SK-N-SH treated with all-trans-retinoic acid at 6 μM for 48 hours (cell line): ENCODE measurements around the gene ADK.

Experiments used
- ATAC-seq: fragments of 200-7000 bp; cut with Tn5 transposase; 3 replicates; pipeline ENCODE4 v1.9.1; 2020; ENCODE audit warnings: mild to moderate bottlenecking, moderate library complexity
- BACH2 ChIP-seq: fragments of 250-450 bp; sonication (Bioruptor Pico); IDR thresholded peaks from 2 replicates; pipeline ENCODE4 v1.9.0; 2021; ENCODE audit warnings: mild to moderate bottlenecking, borderline replicate concordance
- CSDC2 ChIP-seq: fragments of 250-450 bp; sonication (Bioruptor Pico); IDR thresholded peaks from 2 replicates; pipeline ENCODE4 v1.5.0; 2020; ENCODE audit warnings: mild to moderate bottlenecking, moderate library complexity
- ESRRG ChIP-seq: fragments of 250-450 bp; sonication (Bioruptor Pico); IDR thresholded peaks from 2 replicates; pipeline ENCODE4 v1.6.1; 2021; ENCODE audit warnings: mild to moderate bottlenecking
- GLIS3 ChIP-seq: fragments of 250-450 bp; sonication (Bioruptor Pico); IDR thresholded peaks from 2 replicates; pipeline ENCODE4 v1.5.0; 2020; ENCODE audit warnings: mild to moderate bottlenecking, moderate library complexity
- ISL1 ChIP-seq: fragments of 250-450 bp; sonication (Bioruptor Pico); IDR thresholded peaks from 2 replicates; pipeline ENCODE4 v2.1.2; 2022; ENCODE audit warnings: mild to moderate bottlenecking, moderate library complexity
- OSR1 ChIP-seq: fragments of 250-450 bp; sonication (Bioruptor Pico); IDR thresholded peaks from 2 replicates; pipeline ENCODE4 v1.8.0; 2022; ENCODE audit warnings: moderate library complexity, mild to moderate bottlenecking, inconsistent platforms
- PPARA ChIP-seq: fragments of 250-450 bp; sonication (Bioruptor Pico); IDR thresholded peaks from 2 replicates; pipeline ENCODE4 v1.5.0; 2020; ENCODE audit warnings: mild to moderate bottlenecking, borderline replicate concordance
- RARB ChIP-seq: fragments of 250-450 bp; sonication (Bioruptor Pico); IDR thresholded peaks from 2 replicates; pipeline ENCODE4 v1.8.0; 2021; ENCODE audit warnings: mild to moderate bottlenecking, moderate library complexity
- SNAI2 ChIP-seq: fragments of 250-450 bp; sonication (Bioruptor Pico); IDR thresholded peaks from 2 replicates; pipeline ENCODE4 v1.5.0; 2020; ENCODE audit warnings: mild to moderate bottlenecking, moderate library complexity
- TCF4 ChIP-seq: fragments of 250-450 bp; sonication (Bioruptor Pico); IDR thresholded peaks from 2 replicates; pipeline ENCODE4 v1.8.0; 2021; ENCODE audit warnings: mild to moderate bottlenecking, moderate library complexity, borderline replicate concordance
- TOX ChIP-seq: fragments of 250-450 bp; sonication (Bioruptor Pico); IDR thresholded peaks from 2 replicates; pipeline ENCODE4 v1.8.0; 2021; ENCODE audit warnings: mild to moderate bottlenecking, moderate library complexity, borderline replicate concordance
- ZC3H10 ChIP-seq: fragments of 250-450 bp; sonication (Bioruptor Pico); IDR thresholded peaks from 2 replicates; pipeline ENCODE4 v1.5.1; 2021; ENCODE audit warnings: mild to moderate bottlenecking, moderate library complexity
- ZFP30 ChIP-seq: fragments of 450-650 bp; formaldehyde crosslinking; IDR thresholded peaks from 2 replicates; pipeline ENCODE4 v1.5.0; 2022; ENCODE audit warnings: mild to moderate bottlenecking, moderate library complexity
- ZNF565 ChIP-seq: fragments of 450-650 bp; formaldehyde crosslinking; conservative IDR thresholded peaks from 2 replicates; pipeline ENCODE4 v1.5.0; 2020; ENCODE audit warnings: low read depth, mild to moderate bottlenecking, moderate library complexity
- ZNF70 ChIP-seq: fragments of 450-650 bp; formaldehyde crosslinking; IDR thresholded peaks from 2 replicates; pipeline ENCODE4 v1.5.0; 2020; ENCODE audit warnings: mild to moderate bottlenecking, moderate library complexity
- ZNF8 ChIP-seq: fragments of 450-650 bp; formaldehyde crosslinking; IDR thresholded peaks from 2 replicates; pipeline ENCODE4 v1.5.0; 2020; ENCODE audit warnings: mild to moderate bottlenecking, moderate library complexity
- TF ChIP-seq, protein P1 (sequence below): fragments of 250-450 bp; sonication (Bioruptor Pico); IDR thresholded peaks from 2 replicates; pipeline ENCODE4 v1.5.1; 2021; ENCODE audit warnings: mild to moderate bottlenecking, moderate library complexity
- TF ChIP-seq, protein P2 (sequence below): fragments of 250-450 bp; sonication (Bioruptor Pico); IDR thresholded peaks from 2 replicates; pipeline ENCODE4 v1.8.0; 2020; ENCODE audit warnings: mild to moderate bottlenecking, moderate library complexity, borderline replicate concordance
- TF ChIP-seq, protein P3 (sequence below): fragments of 250-450 bp; sonication (Bioruptor Pico); IDR thresholded peaks from 2 replicates; pipeline ENCODE4 v1.5.0; 2020; ENCODE audit warnings: mild to moderate bottlenecking, moderate library complexity

Gene ADK

DNA sequence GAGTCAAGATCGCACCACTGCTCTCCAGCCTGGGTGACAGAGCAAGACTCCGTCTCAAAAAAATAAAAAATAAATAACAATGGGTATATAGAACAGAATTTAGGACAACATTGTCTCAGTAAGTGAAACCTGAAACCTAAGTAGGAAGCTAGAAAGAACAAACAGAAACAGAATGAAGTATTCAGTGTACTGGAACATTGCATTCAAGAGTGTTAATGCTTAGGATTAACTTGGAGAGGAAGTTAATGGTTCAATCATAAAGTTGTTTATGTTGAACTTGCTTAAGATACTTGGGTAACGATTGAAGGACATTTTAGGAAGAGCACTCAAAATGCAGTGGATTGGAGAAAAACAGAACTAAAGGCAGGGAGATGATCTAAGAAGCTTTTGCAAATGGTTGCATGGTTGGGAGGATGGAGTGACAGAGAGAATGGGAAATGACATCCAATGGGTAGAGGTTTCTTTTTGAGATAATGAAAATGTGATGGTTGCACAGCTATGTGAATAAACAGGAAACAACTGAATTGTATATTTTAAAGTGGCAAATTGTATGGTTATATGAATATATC, 233.7 kb downstream of the ADK start (continued):
- TF ChIP-seq OSR1 (CRISPR knock-in tag), result no peak

DNA sequence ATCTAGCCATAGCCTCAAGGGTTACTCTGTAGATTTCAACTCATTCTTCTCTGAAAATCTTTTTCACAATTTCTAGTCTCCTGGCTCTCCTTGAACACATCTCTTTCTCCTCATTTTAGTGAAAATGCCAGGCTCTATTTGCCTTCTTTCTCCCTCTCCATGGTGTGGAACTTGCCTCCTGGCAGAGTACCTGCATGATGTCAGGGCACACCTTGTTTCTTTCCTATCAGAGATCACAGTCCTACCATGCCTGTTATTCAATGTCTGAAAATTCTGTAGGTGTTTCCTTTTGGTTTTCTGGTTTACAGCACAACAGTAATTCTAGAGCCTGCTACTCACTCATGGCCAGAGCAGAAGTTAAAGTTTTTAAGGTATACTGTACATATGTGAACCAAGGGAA, 237.8 kb downstream of the ADK start:
- no peak for ATAC-seq
- TF ChIP-seq SNAI2 (CRISPR knock-in tag) (no peak), ISL1 (CRISPR knock-in tag) (no peak), GLIS3 (no peak), CSDC2 (CRISPR knock-in tag) (no peak)
- TF ChIP-seq, protein P1, sequence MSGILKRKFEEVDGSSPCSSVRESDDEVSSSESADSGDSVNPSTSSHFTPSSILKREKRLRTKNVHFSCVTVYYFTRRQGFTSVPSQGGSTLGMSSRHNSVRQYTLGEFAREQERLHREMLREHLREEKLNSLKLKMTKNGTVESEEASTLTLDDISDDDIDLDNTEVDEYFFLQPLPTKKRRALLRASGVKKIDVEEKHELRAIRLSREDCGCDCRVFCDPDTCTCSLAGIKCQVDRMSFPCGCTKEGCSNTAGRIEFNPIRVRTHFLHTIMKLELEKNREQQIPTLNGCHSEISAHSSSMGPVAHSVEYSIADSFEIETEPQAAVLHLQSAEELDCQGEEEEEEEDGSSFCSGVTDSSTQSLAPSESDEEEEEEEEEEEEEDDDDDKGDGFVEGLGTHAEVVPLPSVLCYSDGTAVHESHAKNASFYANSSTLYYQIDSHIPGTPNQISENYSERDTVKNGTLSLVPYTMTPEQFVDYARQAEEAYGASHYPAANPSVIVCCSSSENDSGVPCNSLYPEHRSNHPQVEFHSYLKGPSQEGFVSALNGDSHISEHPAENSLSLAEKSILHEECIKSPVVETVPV (CRISPR knock-in tag), result no peak
- TF ChIP-seq, all 23 proteins: peak for 0

DNA sequence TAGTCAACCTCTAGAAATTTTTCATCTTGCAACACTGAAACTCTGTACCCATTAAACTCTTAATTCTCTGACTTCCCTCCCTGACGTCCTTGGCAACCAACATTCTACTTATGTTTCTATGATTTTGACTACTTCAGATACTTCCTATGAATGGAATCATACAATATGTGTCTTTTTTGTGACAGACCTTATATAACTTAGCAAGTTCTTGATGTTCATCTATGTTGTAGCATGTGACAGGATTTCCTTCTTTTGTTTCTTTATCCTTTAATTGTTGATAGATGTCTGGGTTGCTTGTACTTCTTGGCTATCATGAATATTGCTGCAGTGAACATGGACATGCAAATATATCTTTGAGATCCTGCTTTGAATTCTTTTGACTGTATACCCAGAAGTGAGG, 240.8 kb downstream of the ADK start:
- no peak for TF ChIP-seq BACH2 (CRISPR knock-in tag)
- TF ChIP-seq GLIS3, result no peak
- no peak for TF ChIP-seq CSDC2 (CRISPR knock-in tag)
- no peak for TF ChIP-seq RARB (CRISPR knock-in tag)
- TF ChIP-seq ISL1 (CRISPR knock-in tag), result no peak
- TF ChIP-seq SNAI2 (CRISPR knock-in tag), result no peak
- ATAC-seq, result no peak

DNA sequence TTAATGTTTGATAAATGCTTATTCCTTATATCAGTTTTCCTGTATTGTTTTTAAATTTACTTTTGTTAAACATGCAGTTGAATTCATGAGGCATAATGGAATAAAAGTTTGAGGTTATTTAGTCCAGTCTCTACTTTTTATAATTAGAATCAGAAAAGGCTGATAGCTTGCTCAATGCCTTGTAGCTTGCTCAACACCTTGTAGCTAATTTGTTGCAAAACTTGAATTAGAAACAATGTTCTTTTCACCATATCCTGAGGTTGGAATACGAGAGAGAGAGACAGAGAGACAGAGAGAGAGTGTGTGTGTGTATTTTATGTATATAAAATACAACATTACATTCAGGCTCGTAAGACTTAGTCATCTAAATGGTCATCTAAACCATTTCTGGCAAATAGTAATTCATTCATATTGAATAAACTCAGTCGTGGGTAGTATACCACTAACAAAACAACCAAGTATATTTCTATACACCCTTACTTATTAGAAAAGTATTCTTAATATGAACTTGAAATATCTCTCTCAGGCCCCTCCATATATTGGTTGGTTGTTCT, 243.5 kb downstream of the ADK start:
- no peak for ATAC-seq
- TF ChIP-seq RARB (CRISPR knock-in tag) (no peak), BACH2 (CRISPR knock-in tag) (no peak), GLIS3 (no peak), SNAI2 (CRISPR knock-in tag) (no peak), TCF4 (CRISPR knock-in tag) (no peak), OSR1 (CRISPR knock-in tag) (no peak), TOX (CRISPR knock-in tag) (no peak), ZNF8 (CRISPR knock-in tag) (no peak), ZFP30 (no peak), ESRRG (CRISPR knock-in tag) (no peak), CSDC2 (CRISPR knock-in tag) (no peak), PPARA (no peak), ZNF565 (CRISPR knock-in tag) (no peak)
- TF ChIP-seq, protein P1 (CRISPR knock-in tag), result no peak
- TF ChIP-seq, protein P2, sequence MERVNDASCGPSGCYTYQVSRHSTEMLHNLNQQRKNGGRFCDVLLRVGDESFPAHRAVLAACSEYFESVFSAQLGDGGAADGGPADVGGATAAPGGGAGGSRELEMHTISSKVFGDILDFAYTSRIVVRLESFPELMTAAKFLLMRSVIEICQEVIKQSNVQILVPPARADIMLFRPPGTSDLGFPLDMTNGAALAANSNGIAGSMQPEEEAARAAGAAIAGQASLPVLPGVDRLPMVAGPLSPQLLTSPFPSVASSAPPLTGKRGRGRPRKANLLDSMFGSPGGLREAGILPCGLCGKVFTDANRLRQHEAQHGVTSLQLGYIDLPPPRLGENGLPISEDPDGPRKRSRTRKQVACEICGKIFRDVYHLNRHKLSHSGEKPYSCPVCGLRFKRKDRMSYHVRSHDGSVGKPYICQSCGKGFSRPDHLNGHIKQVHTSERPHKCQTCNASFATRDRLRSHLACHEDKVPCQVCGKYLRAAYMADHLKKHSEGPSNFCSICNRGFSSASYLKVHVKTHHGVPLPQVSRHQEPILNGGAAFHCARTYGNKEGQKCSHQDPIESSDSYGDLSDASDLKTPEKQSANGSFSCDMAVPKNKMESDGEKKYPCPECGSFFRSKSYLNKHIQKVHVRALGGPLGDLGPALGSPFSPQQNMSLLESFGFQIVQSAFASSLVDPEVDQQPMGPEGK (CRISPR knock-in tag), result no peak

DNA sequence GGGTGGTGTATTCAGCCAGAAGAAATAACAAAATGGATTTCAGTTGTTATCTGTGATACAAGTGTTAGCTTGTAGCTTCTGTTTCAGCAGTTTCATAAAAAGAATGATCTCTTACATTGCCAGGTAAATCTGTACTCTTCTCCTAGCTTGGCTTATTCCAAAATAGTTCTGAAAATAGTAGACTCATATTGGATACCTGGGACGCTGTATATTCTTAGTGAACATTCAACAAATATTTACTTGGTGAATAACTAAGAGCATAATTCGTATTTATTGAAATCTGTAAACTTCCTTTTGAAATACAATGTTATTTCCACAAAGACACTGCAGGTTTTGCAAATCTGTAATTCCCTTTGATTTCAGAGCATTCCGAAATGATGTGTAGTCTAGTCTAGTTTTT, 249.2 kb downstream of the ADK start:
- TF ChIP-seq, protein P3, sequence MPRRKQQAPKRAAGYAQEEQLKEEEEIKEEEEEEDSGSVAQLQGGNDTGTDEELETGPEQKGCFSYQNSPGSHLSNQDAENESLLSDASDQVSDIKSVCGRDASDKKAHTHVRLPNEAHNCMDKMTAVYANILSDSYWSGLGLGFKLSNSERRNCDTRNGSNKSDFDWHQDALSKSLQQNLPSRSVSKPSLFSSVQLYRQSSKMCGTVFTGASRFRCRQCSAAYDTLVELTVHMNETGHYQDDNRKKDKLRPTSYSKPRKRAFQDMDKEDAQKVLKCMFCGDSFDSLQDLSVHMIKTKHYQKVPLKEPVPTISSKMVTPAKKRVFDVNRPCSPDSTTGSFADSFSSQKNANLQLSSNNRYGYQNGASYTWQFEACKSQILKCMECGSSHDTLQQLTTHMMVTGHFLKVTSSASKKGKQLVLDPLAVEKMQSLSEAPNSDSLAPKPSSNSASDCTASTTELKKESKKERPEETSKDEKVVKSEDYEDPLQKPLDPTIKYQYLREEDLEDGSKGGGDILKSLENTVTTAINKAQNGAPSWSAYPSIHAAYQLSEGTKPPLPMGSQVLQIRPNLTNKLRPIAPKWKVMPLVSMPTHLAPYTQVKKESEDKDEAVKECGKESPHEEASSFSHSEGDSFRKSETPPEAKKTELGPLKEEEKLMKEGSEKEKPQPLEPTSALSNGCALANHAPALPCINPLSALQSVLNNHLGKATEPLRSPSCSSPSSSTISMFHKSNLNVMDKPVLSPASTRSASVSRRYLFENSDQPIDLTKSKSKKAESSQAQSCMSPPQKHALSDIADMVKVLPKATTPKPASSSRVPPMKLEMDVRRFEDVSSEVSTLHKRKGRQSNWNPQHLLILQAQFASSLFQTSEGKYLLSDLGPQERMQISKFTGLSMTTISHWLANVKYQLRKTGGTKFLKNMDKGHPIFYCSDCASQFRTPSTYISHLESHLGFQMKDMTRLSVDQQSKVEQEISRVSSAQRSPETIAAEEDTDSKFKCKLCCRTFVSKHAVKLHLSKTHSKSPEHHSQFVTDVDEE (CRISPR knock-in tag), result no peak
- TF ChIP-seq ZNF8 (CRISPR knock-in tag), result no peak
- TF ChIP-seq, protein P1 (CRISPR knock-in tag), result no peak
- TF ChIP-seq ZNF70 (CRISPR knock-in tag), result no peak
- no peak for TF ChIP-seq ZC3H10 (CRISPR knock-in tag)
- TF ChIP-seq CSDC2 (CRISPR knock-in tag), result no peak
- no peak for TF ChIP-seq TOX (CRISPR knock-in tag)
- no peak for TF ChIP-seq TCF4 (CRISPR knock-in tag)
- no peak for ATAC-seq
